ENCODE results near the gene CALM3.

- no peak for TF ChIP-seq POLR2A (IDR thresholded peaks at IDR 0.05)
- TF ChIP-seq CTCF (IDR thresholded peaks at IDR 0.05), result peak in 2 of 3 donors; percentile 15
Observed at GRCh38 chr19:46600384-46601317, 479 bp upstream of the CALM3 start.
